ENCODE data around the gene ZNF277.

GRCh38 chr7:112199672-112200071 lies 6.8 kb upstream of the ZNF277 start:
- TF ChIP-seq POLR2AphosphoS5 (IDR thresholded peaks at IDR 0.05) (no peak), POLR2A (IDR thresholded peaks at IDR 0.05; ENCODE audit: low read depth) (no peak), CTCF (IDR thresholded peaks at IDR 0.05) (no peak), EP300 (IDR thresholded peaks at IDR 0.05) (no peak)

Data from esophagus muscularis mucosa (tissue), 4 donors.